ENCODE measurements around the gene L3MBTL4.

GRCh38 chr18:6327485-6327884 lies 87.2 kb downstream of the L3MBTL4 start:
- TF ChIP-seq CTCF (IDR thresholded peaks at IDR 0.05 in 2 of 3, conservative IDR thresholded peaks at IDR 0.05 in 1 of 3; ENCODE audit: insufficient read depth in 2 of 3, low read depth in 1 of 3, low read length in 3 of 3) (no peak), EZH2 (IDR thresholded peaks at IDR 0.05; ENCODE audit: borderline replicate concordance, low read depth, low read length) (no peak), CREB1 (IDR thresholded peaks at IDR 0.05) (no peak), CREB1 (CRISPR knock-in tag; IDR thresholded peaks at IDR 0.05) (no peak), POLR2A (conservative IDR thresholded peaks at IDR 0.05) (no peak), ZNF449 (CRISPR knock-in tag; IDR thresholded peaks at IDR 0.05) (no peak), CHD2 (IDR thresholded peaks at IDR 0.05; ENCODE audit: low read depth, low read length) (no peak), REST (IDR thresholded peaks at IDR 0.05; ENCODE audit: borderline replicate concordance) (no peak), REST (CRISPR knock-in tag; IDR thresholded peaks at IDR 0.05; ENCODE audit: low read depth) (no peak), FOXJ3 (CRISPR knock-in tag; IDR thresholded peaks at IDR 0.05) (no peak)

Measured in K562 (cell line).